ENCODE results near the gene CGNL1. TPM values are rescaled to one million over a fixed set of nuclear protein-coding genes. Genes with fewer than 3 reads are reported as not detected.

CGNL1 gene
- total RNA-seq, 1 donor from 2014 or later = 0.11 TPM

- intact Hi-C loops (cut with micrococcal nuclease) = no loop called here
- no peak overlapping the region for H3K4me3 Mint-ChIP-seq
- ChIA-PET CTCF (interaction anchor here (1.3 kb wide), 1 partner anchor 181 kb away, joined by 4 read pairs; no protein-coding TSS in a partner anchor), POLR2A (no interaction called here)
- TF ChIP-seq CTCF (IDR thresholded peaks at IDR 0.05) = no peak
- H3K36me3 Mint-ChIP-seq (ENCODE audit: low read depth) = no peaks in the 10 kb centered on the region
- DNase-seq = no peak
- H3K9me3 Mint-ChIP-seq = no peaks in the 10 kb centered on the region
- no peaks in the 10 kb centered on the region for H3K27me3 Mint-ChIP-seq
- H3K27ac Mint-ChIP-seq = no peak overlapping the region
- no peak for ATAC-seq (ENCODE audit: low read depth)
- peaks cover 4% of the 10 kb centered on the region for H3K4me1 Mint-ChIP-seq
Observed at GRCh38 chr15:57521503-57521902, 145.2 kb downstream of the CGNL1 start.

- H3K27me3 Mint-ChIP-seq = no peaks in the 10 kb centered on the region
- no peaks in the 10 kb centered on the region for H3K36me3 Mint-ChIP-seq (ENCODE audit: low read depth)
- DNase-seq = no peak
- ATAC-seq (ENCODE audit: low read depth) = no peak
- H3K27ac Mint-ChIP-seq = no peak overlapping the region
- intact Hi-C loops (cut with micrococcal nuclease) = no loop called here
- POLR2A ChIA-PET = no interaction called here
- peaks cover 6% of the 10 kb centered on the region for H3K4me1 Mint-ChIP-seq
- no peak overlapping the region for H3K4me3 Mint-ChIP-seq
- no peak for TF ChIP-seq CTCF (IDR thresholded peaks at IDR 0.05)
- CTCF ChIA-PET = no interaction called here
- H3K9me3 Mint-ChIP-seq = no peaks in the 10 kb centered on the region
Observed at GRCh38 chr15:57522148-57522547, 145.8 kb downstream of the CGNL1 start.

- Mint-ChIP-seq H3K27me3 (no peaks in the 10 kb centered on the region), H3K27ac (no peak overlapping the region), H3K9me3 (no peaks in the 10 kb centered on the region), H3K36me3 (ENCODE audit: low read depth) (no peaks in the 10 kb centered on the region), H3K4me3 (no peak overlapping the region), H3K4me1 (peaks cover 11% of the 10 kb centered on the region)
- intact Hi-C loops (cut with micrococcal nuclease) = loop anchor here (5.0 kb wide), 1 partner anchor 608 kb away; the partner anchor contains the start of gene TCF12
- no peak for TF ChIP-seq CTCF (IDR thresholded peaks at IDR 0.05)
- no peak for DNase-seq
- CTCF ChIA-PET = interaction anchor here (1.8 to 6.1 kb wide), 3 partner anchors 183 to 380 kb away, joined by 13 to 186 read pairs (median 125); no protein-coding TSS in a partner anchor
- POLR2A ChIA-PET = no interaction called here
- ATAC-seq (ENCODE audit: low read depth) = no peak
Observed at GRCh38 chr15:57525581-57525980, 149.3 kb downstream of the CGNL1 start.

- ATAC-seq (ENCODE audit: low read depth) (no peak), DNase-seq (no peak)
- CTCF ChIA-PET = interaction anchor here (1.4 to 6.1 kb wide), 7 partner anchors 7 to 707 kb away, joined by 3 to 186 read pairs (median 25); no protein-coding TSS in a partner anchor
- Mint-ChIP-seq H3K4me1 (peaks cover 11% of the 10 kb centered on the region), H3K27me3 (peaks cover 2% of the 10 kb centered on the region), H3K9me3 (no peaks in the 10 kb centered on the region), H3K4me3 (no peak overlapping the region), H3K36me3 (ENCODE audit: low read depth) (no peaks in the 10 kb centered on the region), H3K27ac (no peak overlapping the region)
- intact Hi-C loops (cut with micrococcal nuclease) = loop anchor here (5.0 kb wide), 1 partner anchor 609 kb away; the partner anchor contains the start of gene TCF12
- POLR2A ChIA-PET = no interaction called here
- no peak for TF ChIP-seq CTCF (IDR thresholded peaks at IDR 0.05)
Observed at GRCh38 chr15:57526076-57526475, 149.8 kb downstream of the CGNL1 start.

- POLR2A ChIA-PET = no interaction called here
- CTCF ChIA-PET = interaction anchor here (0.9 to 6.1 kb wide), 14 partner anchors 8 to 1032 kb away, joined by 3 to 186 read pairs (median 8); partner anchors contain the start of gene TCF12
- no peaks in the 10 kb centered on the region for H3K36me3 Mint-ChIP-seq (ENCODE audit: low read depth)
Observed at GRCh38 chr15:57526615-57527014, 150.3 kb downstream of the CGNL1 start.

More at GRCh38 chr15:57526615-57527014, 150.3 kb downstream of the CGNL1 start:
- DNase-seq = no peak
- Mint-ChIP-seq H3K4me1 (peaks cover 11% of the 10 kb centered on the region), H3K27ac (no peak overlapping the region), H3K9me3 (no peaks in the 10 kb centered on the region), H3K4me3 (no peak overlapping the region), H3K27me3 (peaks cover 3% of the 10 kb centered on the region)
- TF ChIP-seq CTCF (IDR thresholded peaks at IDR 0.05) = no peak
- no peak for ATAC-seq (ENCODE audit: low read depth)
- intact Hi-C loops (cut with micrococcal nuclease) = loop anchor here (1.0 to 5.0 kb wide), 8 partner anchors 186 to 1035 kb away; partner anchors contain the start of gene TCF12

Data from activated B cell treated with CpG ODN at 0.5 μM for 24 hours (primary cell).